Adipocyte (in vitro differentiated cells): ENCODE data around the gene TXNDC2.

Source experiments
- DNase-seq: peaks from one replicate; pipeline ENCODE4 v3.0.0-alpha.2; 2015; ENCODE audit warnings: low read depth
- H3K27me3 ChIP-seq: replicated peaks from 2 replicates; pipeline ENCODE4 v1.7.0; 2013; ENCODE audit warnings: mild to moderate bottlenecking, low read length, moderate library complexity; ENCODE audit not compliant: control insufficient read depth, insufficient read depth
- H3K36me3 ChIP-seq: 2 replicates; pipeline ENCODE4 v1.7.0; 2013; ENCODE audit warnings: low read length, mild to moderate bottlenecking, moderate library complexity; ENCODE audit not compliant: control insufficient read depth, insufficient read depth, severe bottlenecking
- H3K4me1 ChIP-seq: 2 replicates; pipeline ENCODE4 v1.7.0; 2013; ENCODE audit warnings: mild to moderate bottlenecking, low read length, moderate library complexity; ENCODE audit not compliant: control insufficient read depth, insufficient read depth
- H3K4me3 ChIP-seq: 2 replicates; pipeline ENCODE4 v1.7.0; 2013; ENCODE audit warnings: mild to moderate bottlenecking, low read length, moderate library complexity
- H3K9ac ChIP-seq: 2 replicates; pipeline ENCODE4 v1.7.0; 2013; ENCODE audit warnings: mild to moderate bottlenecking, low read length, moderate library complexity
- H3K9me3 ChIP-seq: 2 replicates; pipeline ENCODE4 v1.7.0; 2013; ENCODE audit warnings: mild to moderate bottlenecking, low read length, moderate library complexity; ENCODE audit not compliant: control insufficient read depth

The TXNDC2 gene

DNA sequence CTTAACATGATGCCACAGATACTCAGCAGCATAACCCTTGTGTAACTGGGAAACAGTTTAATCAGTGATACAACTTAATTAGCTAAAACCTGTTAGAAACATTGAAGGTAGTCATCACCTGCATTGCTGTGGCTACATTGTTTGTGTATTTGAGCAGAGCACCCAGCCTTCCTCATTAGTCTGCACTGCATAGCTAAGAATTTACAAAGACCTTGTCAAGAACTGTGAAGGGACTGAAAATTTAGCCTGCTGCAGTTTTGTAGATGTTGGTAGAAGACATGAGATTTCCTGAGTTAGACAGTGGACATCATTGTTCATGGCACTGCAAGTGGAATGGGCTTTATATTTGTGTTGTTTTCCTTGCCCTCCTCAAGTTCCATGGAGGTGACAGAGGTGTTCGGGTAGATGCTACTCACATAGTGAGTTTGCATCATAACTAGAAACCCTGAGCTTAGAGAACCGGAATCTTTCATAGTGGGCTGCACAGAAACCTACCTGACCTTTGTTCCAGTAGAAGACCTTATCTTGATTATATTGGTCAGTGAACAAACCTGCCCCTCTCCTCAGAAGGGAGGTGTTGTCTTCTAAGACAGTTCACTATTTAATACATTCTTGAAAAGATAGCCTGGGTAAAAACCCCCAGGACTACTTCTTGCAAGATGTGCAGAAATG is 40.6 kb downstream of the TXNDC2 start:
- H3K4me1 ChIP-seq: peaks cover 49% of the 10 kb centered on the region
- H3K9me3 ChIP-seq: no peaks in the 10 kb centered on the region
- no peak overlapping the region for H3K4me3 ChIP-seq

DNA sequence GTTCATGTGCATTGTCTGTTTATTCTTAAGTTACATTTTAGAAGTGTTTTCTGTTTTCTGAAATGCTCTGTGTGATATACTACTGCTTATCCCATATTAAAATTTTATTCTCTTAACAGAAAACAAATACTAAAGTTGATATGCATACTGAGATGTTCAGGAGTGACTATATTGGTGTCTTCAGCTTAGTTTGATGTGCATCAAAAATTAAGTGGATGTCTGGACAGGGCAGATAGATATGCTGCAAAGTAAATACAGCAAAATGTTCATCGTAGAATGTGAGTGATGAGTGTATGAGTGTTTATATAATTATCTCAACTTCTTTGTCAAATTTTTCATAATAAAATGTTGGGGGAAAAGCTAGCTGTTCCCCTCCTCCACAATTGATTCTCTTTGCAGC is 41.2 kb downstream of the TXNDC2 start:
- no peak for DNase-seq
- Histone ChIP-seq H3K4me3 (no peak overlapping the region), H3K9ac (no peak overlapping the region), H3K4me1 (peaks cover 55% of the 10 kb centered on the region), H3K27me3 (no peaks in the 10 kb centered on the region), H3K9me3 (no peaks in the 10 kb centered on the region), H3K36me3 (no peaks in the 10 kb centered on the region)

More for the DNA sequence above, 40.6 kb downstream of the TXNDC2 start:
- Histone ChIP-seq H3K36me3 (no peaks in the 10 kb centered on the region), H3K27me3 (no peaks in the 10 kb centered on the region), H3K9ac (no peak overlapping the region)
- no peak for DNase-seq

GRCh38 chr18:9927392-9928063 is 41.8 kb downstream of the TXNDC2 start:
- H3K4me3 ChIP-seq: no peak overlapping the region
- no peak for DNase-seq
- no peaks in the 10 kb centered on the region for H3K27me3 ChIP-seq
- H3K4me1 ChIP-seq: peaks cover 57% of the 10 kb centered on the region
- H3K9me3 ChIP-seq: no peaks in the 10 kb centered on the region
- H3K36me3 ChIP-seq: peaks cover 3% of the 10 kb centered on the region
- no peak overlapping the region for H3K9ac ChIP-seq

DNA sequence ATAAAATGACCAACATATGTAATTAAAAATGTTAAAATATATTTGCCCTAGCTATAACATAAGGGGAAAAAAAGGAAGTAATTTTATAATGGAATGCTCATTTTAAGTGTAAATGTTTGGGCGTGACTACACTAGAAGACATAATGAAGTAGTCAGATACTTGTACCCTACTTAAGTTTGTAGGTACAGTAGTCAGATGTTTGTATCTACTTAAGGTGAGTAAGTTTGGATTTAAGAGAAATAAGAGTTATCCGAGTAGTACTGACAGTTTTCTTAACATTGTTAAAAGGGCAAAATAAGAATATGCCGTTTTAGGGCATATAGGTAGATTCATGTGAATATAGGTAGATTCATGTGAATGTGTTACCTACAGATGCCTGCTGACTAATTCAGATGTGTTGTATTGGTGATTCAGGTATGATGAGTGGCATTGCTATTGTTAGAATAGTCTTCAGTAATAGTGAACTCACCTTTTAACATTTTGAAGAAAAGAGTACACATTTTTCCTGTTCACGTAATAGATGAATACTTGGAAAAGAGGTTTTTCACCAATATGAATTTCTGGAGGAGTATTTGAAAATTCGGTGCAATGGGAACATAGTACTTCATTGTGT is 43.0 kb downstream of the TXNDC2 start:
- Histone ChIP-seq H3K9ac (no peak overlapping the region), H3K27me3 (no peaks in the 10 kb centered on the region), H3K4me1 (peaks cover 59% of the 10 kb centered on the region), H3K36me3 (peaks cover 13% of the 10 kb centered on the region), H3K9me3 (no peaks in the 10 kb centered on the region), H3K4me3 (no peak overlapping the region)
- no peak for DNase-seq

GRCh38 chr18:9930299-9930884 is 44.6 kb downstream of the TXNDC2 start:
- no peaks in the 10 kb centered on the region for H3K9me3 ChIP-seq

GRCh38 chr18:9931146-9931545 is 45.4 kb downstream of the TXNDC2 start:
- peaks cover 17% of the 10 kb centered on the region for H3K36me3 ChIP-seq
- H3K9me3 ChIP-seq: no peaks in the 10 kb centered on the region
- H3K27me3 ChIP-seq: no peaks in the 10 kb centered on the region
- DNase-seq: no peak
- no peak overlapping the region for H3K9ac ChIP-seq
- no peak overlapping the region for H3K4me3 ChIP-seq
- H3K4me1 ChIP-seq: peaks cover 45% of the 10 kb centered on the region

More at GRCh38 chr18:9930299-9930884, 44.6 kb downstream of the TXNDC2 start:
- no peak overlapping the region for H3K9ac ChIP-seq
- H3K4me3 ChIP-seq: no peak overlapping the region
- H3K27me3 ChIP-seq: no peaks in the 10 kb centered on the region
- peaks cover 53% of the 10 kb centered on the region for H3K4me1 ChIP-seq
- H3K36me3 ChIP-seq: peaks cover 13% of the 10 kb centered on the region
- DNase-seq: no peak

DNA sequence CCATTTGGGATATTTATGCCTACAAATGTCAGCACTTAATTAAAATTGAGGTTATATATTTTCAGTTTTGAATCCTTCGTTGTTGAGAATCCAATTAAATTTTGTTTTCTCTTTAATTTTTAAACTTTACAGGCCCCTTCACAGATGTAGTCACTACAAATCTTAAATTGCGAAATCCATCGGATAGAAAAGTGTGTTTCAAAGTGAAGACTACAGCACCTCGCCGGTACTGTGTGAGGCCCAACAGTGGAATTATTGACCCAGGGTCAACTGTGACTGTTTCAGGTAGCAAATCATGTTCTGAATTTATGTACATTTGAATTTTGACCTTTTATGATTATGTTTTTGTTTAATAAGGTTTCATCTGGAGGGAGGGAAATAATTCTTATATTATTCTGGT is 45.9 kb downstream of the TXNDC2 start:
- no peak for DNase-seq
- H3K4me3 ChIP-seq: no peak overlapping the region
- peaks cover 40% of the 10 kb centered on the region for H3K4me1 ChIP-seq
- H3K9ac ChIP-seq: no peak overlapping the region
- no peaks in the 10 kb centered on the region for H3K9me3 ChIP-seq
- H3K36me3 ChIP-seq: peaks cover 22% of the 10 kb centered on the region
- H3K27me3 ChIP-seq: no peaks in the 10 kb centered on the region

- Histone ChIP-seq H3K9ac (no peak overlapping the region), H3K36me3 (peaks cover 44% of the 10 kb centered on the region), H3K27me3 (no peaks in the 10 kb centered on the region), H3K4me1 (peaks cover 22% of the 10 kb centered on the region), H3K4me3 (no peak overlapping the region), H3K9me3 (no peaks in the 10 kb centered on the region)
- DNase-seq: peak; percentile 26
These were observed 48.1 kb downstream of the TXNDC2 start for GRCh38 chr18:9933865-9934264.

GRCh38 chr18:9934274-9934673 is 48.5 kb downstream of the TXNDC2 start:
- H3K36me3 ChIP-seq: peaks cover 45% of the 10 kb centered on the region
- H3K9me3 ChIP-seq: no peaks in the 10 kb centered on the region
- DNase-seq: no peak
- H3K9ac ChIP-seq: no peak overlapping the region
- peaks cover 22% of the 10 kb centered on the region for H3K4me1 ChIP-seq
- no peak overlapping the region for H3K4me3 ChIP-seq
- H3K27me3 ChIP-seq: no peaks in the 10 kb centered on the region
